HepG2 (cell line): Measurements from ENCODE around the gene RBM14. TPM values are rescaled to one million over a fixed set of nuclear protein-coding genes. Genes with fewer than 3 reads are reported as not detected.

ENCODE experiments used
- ATAC-seq: fragments of 200-7000 bp; cut with Tn5 transposase; 3 replicates; pipeline ENCODE4 v1.9.1; 2020; ENCODE audit warnings: mild to moderate bottlenecking, moderate library complexity
- BruUV-seq: library from RNA; stranded (reverse); fragments of 400-500 nt; replicated peaks from 2 replicates; lab custom pipeline; 2021; lab: Mats Ljungman, UMichigan
- CTCF ChIA-PET: fragments of 300-600 bp; formaldehyde crosslinking; extraction: SDS; loops from one replicate; lab custom pipeline; 2021; ENCODE audit warnings: low total read pairs, inconsistent platforms, low intra/inter-chr PET ratio; lab: Yijun Ruan, JAX
- POLR2A ChIA-PET: fragments of 350-600 bp; sonication (Branson Sonifier 250); formaldehyde crosslinking; loops from one replicate; lab custom pipeline; 2020; ENCODE audit warnings: antibody characterized with exemption, inconsistent platforms; lab: Yijun Ruan, JAX
- DNase-seq: peaks from one replicate; pipeline ENCODE4 v3.0.0-alpha.2; 2015; ENCODE audit warnings: low spot score
- FAIRE-seq: peaks from 3 replicates; lab custom pipeline; 2011; peaks lifted over from hg19 to GRCh38; lab: Jason Lieb, UNC
- H2AFZ ChIP-seq: one replicate; pipeline ENCODE4 v1.6.1; 2011; ENCODE audit warnings: low read length, inconsistent platforms
- H3K27ac ChIP-seq: fragments of 300-600 bp; 3 replicates; pipeline ENCODE4 v1.8.0; 2011; ENCODE audit warnings: mixed run types, mild to moderate bottlenecking, mixed read lengths, low read length, inconsistent platforms; ENCODE audit not compliant: insufficient read depth; ENCODE audit errors: extremely low read length
- H3K27me3 ChIP-seq, 2 experiments: fragments of 200-600 bp in 1 of 2; 2 replicates in 1 of 2; 3 replicates in 1 of 2; pipeline versions ENCODE4 v1.6.0 to v1.8.0; 2011; ENCODE audit warnings: low read length in 2 of 2, mild to moderate bottlenecking in 2 of 2, moderate library complexity in 2 of 2, inconsistent platforms in 1 of 2; ENCODE audit not compliant: insufficient read depth in 2 of 2, control insufficient read depth in 1 of 2
- H3K36me3 ChIP-seq, 2 experiments: fragments of 200-600 bp in 1 of 2; replicated peaks in 1 of 2; 2 replicates in 1 of 2; 3 replicates in 1 of 2; pipeline versions ENCODE4 v1.5.1 to v1.8.0; 2011; ENCODE audit warnings: low read length in 2 of 2, inconsistent platforms in 1 of 2; ENCODE audit not compliant: insufficient read depth in 2 of 2, control insufficient read depth in 1 of 2
- H3K4me1 ChIP-seq: 2 replicates; pipeline ENCODE4 v1.5.1; 2012; ENCODE audit warnings: low read length, inconsistent platforms; ENCODE audit not compliant: insufficient read depth
- H3K4me2 ChIP-seq: 2 replicates; pipeline ENCODE4 v1.6.0; 2011; ENCODE audit warnings: low read depth, low read length, inconsistent platforms
- H3K4me3 ChIP-seq, 3 experiments: fragments of 200-600 bp in 1 of 3; sonication (generic), shearing (Covaris generic) in 1 of 3; replicated peaks in 1 of 3; 2 replicates each; pipeline ENCODE4 v1.5.1; 2011 to 2016; ENCODE audit warnings: low read length in 3 of 3, inconsistent platforms in 2 of 3, low read depth in 2 of 3, mild to moderate bottlenecking in 2 of 3, control low read depth in 1 of 3, mixed read lengths in 1 of 3; ENCODE audit not compliant: insufficient read depth in 1 of 3
- H3K79me2 ChIP-seq: one replicate; pipeline ENCODE4 v1.6.1; 2011; ENCODE audit warnings: low read length, inconsistent platforms; ENCODE audit not compliant: insufficient read depth
- H3K9ac ChIP-seq: 2 replicates; pipeline ENCODE4 v1.6.0; 2011; ENCODE audit warnings: mild to moderate bottlenecking, low read depth, low read length, inconsistent platforms; ENCODE audit not compliant: insufficient read depth
- H3K9me3 ChIP-seq: 2 replicates; pipeline ENCODE4 v1.5.1; 2012; ENCODE audit warnings: mild to moderate bottlenecking, low read length
- H4K20me1 ChIP-seq: 2 replicates; pipeline ENCODE4 v1.6.0; 2011; ENCODE audit warnings: inconsistent platforms, mild to moderate bottlenecking, low read length, moderate library complexity; ENCODE audit not compliant: insufficient read depth
- AGO2 ChIP-seq: fragments of 200-400 bp; formaldehyde crosslinking; optimal IDR thresholded peaks from 2 replicates; pipeline ENCODE3; 2017; ENCODE audit warnings: mild to moderate bottlenecking, low read depth, low read length, moderate library complexity
- ARID4A ChIP-seq: sonication (generic); formaldehyde crosslinking; IDR thresholded peaks from 2 replicates; pipeline ENCODE4 v1.5.0; 2020; ENCODE audit warnings: mild to moderate bottlenecking, missing genetic modification reagents, borderline replicate concordance
- ATAD3A ChIP-seq: sonication (generic); formaldehyde crosslinking; IDR thresholded peaks from 2 replicates; pipeline ENCODE4 v1.4.0; 2020; ENCODE audit warnings: missing genetic modification reagents
- BORCS8-MEF2B ChIP-seq: sonication (generic); formaldehyde crosslinking; IDR thresholded peaks from 2 replicates; pipeline ENCODE4 v1.8.0; 2022; ENCODE audit warnings: mild to moderate bottlenecking, missing genetic modification reagents
- NFYB ChIP-seq: sonication (generic); formaldehyde crosslinking; IDR thresholded peaks from 2 replicates; pipeline ENCODE4 v1.4.0; 2020; ENCODE audit warnings: missing genetic modification reagents
- NKX3-1 ChIP-seq: sonication (generic); formaldehyde crosslinking; IDR thresholded peaks from 2 replicates; pipeline ENCODE4 v1.5.0; 2020; ENCODE audit warnings: missing genetic modification reagents
- RBFOX2 ChIP-seq: fragments of 200-400 bp; formaldehyde crosslinking; IDR thresholded peaks from 2 replicates; pipeline ENCODE4 v1.6.1; 2017; ENCODE audit warnings: low read depth, mild to moderate bottlenecking, low read length
- SP1 ChIP-seq, 2 experiments: fragments of 450-650 bp in 1 of 2; sonication (generic) in 1 of 2; formaldehyde crosslinking in 1 of 2; IDR thresholded peaks; 2 replicates each; pipeline versions ENCODE4 v1.4.0 to v1.6.1; 2016 to 2020; ENCODE audit warnings: missing genetic modification reagents in 1 of 2
- ZNF280D ChIP-seq: sonication (generic); formaldehyde crosslinking; IDR thresholded peaks from 2 replicates; pipeline ENCODE4 v1.5.1; 2020; ENCODE audit warnings: mild to moderate bottlenecking, missing genetic modification reagents
- ZNF850 ChIP-seq: sonication (generic); formaldehyde crosslinking; conservative IDR thresholded peaks from 2 replicates; pipeline ENCODE4 v1.9.0; 2021; ENCODE audit warnings: mild to moderate bottlenecking, missing genetic modification reagents
- WGBS: methylation state at CpG from one replicate; pipeline ENCODE4 v1.1.6; 2017; ENCODE audit warnings: low lambda C conversion rate; 5-methylcytosine and 5-hydroxymethylcytosine counted together
- in situ Hi-C: cut with HindIII; loops from 2 replicates; pipeline ENCODE4 v1.10.0; 2017; ENCODE audit warnings: low pct_unique_long_range_greater_than_20kb; ENCODE audit not compliant: extremely low pct_ligation_motif_present
- intact Hi-C: fragments of 100-400 bp; cut with micrococcal nuclease; formaldehyde crosslinking; loops from one replicate; pipeline ENCODE4 v1.10.0; 2022; ENCODE audit not compliant: unreplicated experiment
- polyA plus RNA-seq, 8 experiments: library from polyadenylated mRNA; depleted of rRNA in 3 of 8; stranded (reverse) in 7 of 8; unstranded in 1 of 8; fragments of >200 nt; fragmentation: Illumina TruSeq in 4 of 8; extraction: Trizol in 4 of 8; gene quantifications; 2 replicates each; pipeline versions ENCODE4 v1.2.1 to v1.2.3, GENCODE V29; 2011 to 2016; ENCODE audit warnings: low read depth in 4 of 8, missing spikeins in 1 of 8, mixed read lengths in 1 of 8; ENCODE audit not compliant: insufficient read depth in 1 of 8
- total RNA-seq, 5 experiments: library from RNA; depleted of rRNA; stranded (reverse); fragments of >200 nt; fragmentation: Illumina TruSeq; extraction: Trizol; gene quantifications; 2 replicates each; pipeline ENCODE4 v1.2.3, GENCODE V29; 2016; ENCODE audit warnings: low read depth in 1 of 5

The RBM14 gene
- total and polyA plus RNA-seq, 2 of the 13 experiments (the other 11 are each of a cell fraction or from before 2014, with no cell fraction given), result 12.7 to 44.1 TPM

- no peak overlapping the region for H3K9ac ChIP-seq
- H3K4me2 ChIP-seq, result no peak overlapping the region
- intact Hi-C loops (no loop called here), in situ Hi-C loops (no loop called here)
- H3K79me2 ChIP-seq, result peaks cover 98% of the 10 kb centered on the region
- no peak for FAIRE-seq
- 98% methylated on average over 9 of the region's 26 CpGs for WGBS
- ATAC-seq, result peak; percentile 5; the same call in 2 of the 3 replicates
- H3K4me1 ChIP-seq, result peaks cover 35% of the 10 kb centered on the region
- H3K27me3 ChIP-seq, result no peaks in the 10 kb centered on the region
- CTCF ChIA-PET, result no interaction called here
- H3K27ac ChIP-seq, result no peak overlapping the region
- no peak overlapping the region for H3K4me3 ChIP-seq
- H3K36me3 ChIP-seq, result peaks cover 41 to 83% of the 10 kb centered on the region in 2 experiments
- no TSS peak for BruUV-seq
- H2AFZ ChIP-seq, result no peak overlapping the region
- no peak for DNase-seq
- H3K9me3 ChIP-seq, result no peaks in the 10 kb centered on the region
- H4K20me1 ChIP-seq, result peaks cover 57% of the 10 kb centered on the region
- no peak for TF ChIP-seq BORCS8-MEF2B
- TF ChIP-seq SP1 (IDR thresholded peaks at IDR 0.05), result no peak
- TF ChIP-seq SP1 (CRISPR knock-in tag; IDR thresholded peaks at IDR 0.05), result no peak
- no peak for TF ChIP-seq ZNF280D (CRISPR knock-in tag)
- no peak for TF ChIP-seq ATAD3A (CRISPR knock-in tag)
- TF ChIP-seq NKX3-1, result no peak
- no peak for TF ChIP-seq ZNF850 (CRISPR knock-in tag)
- TF ChIP-seq RBFOX2, result peak; percentile 58; the same call in 1 of the 2 replicates
- TF ChIP-seq ARID4A (CRISPR knock-in tag), result no peak
- no peak for TF ChIP-seq NFYB
- peak; percentile 88 for TF ChIP-seq AGO2
- POLR2A ChIA-PET, result interaction anchor here (2.8 to 10.6 kb wide), 2 partner anchors 9 to 12 kb away, joined by 12 to 211 read pairs; partner anchors contain the start of genes RBM14 and RBM4
Measured at GRCh38 chr11:66625041-66625751, 8.8 kb downstream of the RBM14 start.
